ENCODE measurements around the gene EHF. TPM values are rescaled to one million over a fixed set of nuclear protein-coding genes. Genes with fewer than 3 reads are reported as not detected.

EHF gene
- total RNA-seq: 0.64 and 4.0 TPM in 2 replicates

GRCh38 chr11:34620820-34621792 lies at the start of gene EHF:
TSS of gene EHF (plus strand) at chr11:34621093. CDS start at chr11:34642631, 21,538 bp downstream.

Other genes starting within 250 kb of the EHF start
- gene CAT, start 182.2 kb upstream of the EHF start, total RNA-seq: 32.5 and 55.7 TPM in 2 replicates
- not detected in 2 replicates for gene ELF5, start 107.3 kb upstream of the EHF start, total RNA-seq